Nephron (organoid): ENCODE measurements around the gene FILIP1L.

Experiments
- H3K27ac Mint-ChIP-seq, 3 experiments: 2 replicates each; pipeline ENCODE4 v1.8.0; 2020; ENCODE audit warnings: mixed read lengths in 3 of 3, mild to moderate bottlenecking in 2 of 3, moderate library complexity in 1 of 3
- H3K27me3 Mint-ChIP-seq: 2 replicates; pipeline ENCODE4 v1.8.0; 2021; ENCODE audit warnings: low read depth, mild to moderate bottlenecking, moderate library complexity, mixed read lengths
- H3K36me3 Mint-ChIP-seq: 2 replicates; pipeline ENCODE4 v1.8.0; 2020; ENCODE audit warnings: low read depth, mixed read lengths
- H3K4me1 Mint-ChIP-seq: 2 replicates; pipeline ENCODE4 v1.8.0; 2020; ENCODE audit warnings: mixed read lengths
- H3K4me3 Mint-ChIP-seq, 3 experiments: 2 replicates each; pipeline ENCODE4 v1.8.0; 2020; ENCODE audit warnings: mild to moderate bottlenecking in 3 of 3, mixed read lengths in 3 of 3, moderate library complexity in 2 of 3
- H3K9me3 Mint-ChIP-seq: 2 replicates; pipeline ENCODE4 v1.8.0; 2020; ENCODE audit warnings: mixed read lengths
- TF ChIP-seq, protein P1 (sequence below), 3 experiments: fragments of 200-600 bp; sonication (generic); IDR thresholded peaks; one replicate each; pipeline ENCODE4 v1.5.0; 2021; ENCODE audit warnings: antibody characterized with exemption in 3 of 3; ENCODE audit not compliant: unreplicated experiment in 3 of 3

The FILIP1L gene

DNA sequence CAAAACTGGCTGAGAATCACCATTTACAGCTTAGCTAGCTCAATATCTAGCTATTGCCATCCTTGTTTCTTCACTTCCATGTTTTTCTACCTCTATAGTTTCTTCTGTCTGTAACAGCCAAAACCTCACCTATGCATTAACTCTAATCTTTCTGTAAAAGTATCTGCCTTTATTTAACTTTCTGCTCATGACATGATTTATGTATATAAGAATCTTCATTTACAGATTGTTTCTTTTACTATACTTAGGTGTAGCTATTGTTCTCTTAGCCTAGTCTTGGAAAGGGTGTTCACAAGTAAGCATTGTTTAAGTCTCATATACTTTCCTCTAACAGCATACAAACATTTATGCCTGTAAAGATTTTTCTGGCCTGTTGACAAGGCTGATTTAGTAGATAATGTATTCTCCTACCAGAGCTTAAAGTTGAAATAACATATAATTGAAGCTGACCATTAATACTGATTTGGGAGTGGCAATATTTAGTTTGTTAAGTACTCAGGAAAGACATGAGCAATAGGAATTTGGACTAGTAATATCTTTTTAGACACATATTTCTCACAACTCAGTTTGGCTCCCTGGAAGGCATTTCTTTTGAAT is 9.4 kb downstream of the FILIP1L start:
- H3K36me3 Mint-ChIP-seq: no peaks in the 10 kb centered on the region
- peaks cover 63% of the 10 kb centered on the region for H3K4me1 Mint-ChIP-seq
- H3K27me3 Mint-ChIP-seq: no peaks in the 10 kb centered on the region
- peak overlapping the region; percentile 60 to 85 (median 67) for H3K27ac Mint-ChIP-seq
- no peak overlapping the region for H3K4me3 Mint-ChIP-seq
- TF ChIP-seq, protein P1, sequence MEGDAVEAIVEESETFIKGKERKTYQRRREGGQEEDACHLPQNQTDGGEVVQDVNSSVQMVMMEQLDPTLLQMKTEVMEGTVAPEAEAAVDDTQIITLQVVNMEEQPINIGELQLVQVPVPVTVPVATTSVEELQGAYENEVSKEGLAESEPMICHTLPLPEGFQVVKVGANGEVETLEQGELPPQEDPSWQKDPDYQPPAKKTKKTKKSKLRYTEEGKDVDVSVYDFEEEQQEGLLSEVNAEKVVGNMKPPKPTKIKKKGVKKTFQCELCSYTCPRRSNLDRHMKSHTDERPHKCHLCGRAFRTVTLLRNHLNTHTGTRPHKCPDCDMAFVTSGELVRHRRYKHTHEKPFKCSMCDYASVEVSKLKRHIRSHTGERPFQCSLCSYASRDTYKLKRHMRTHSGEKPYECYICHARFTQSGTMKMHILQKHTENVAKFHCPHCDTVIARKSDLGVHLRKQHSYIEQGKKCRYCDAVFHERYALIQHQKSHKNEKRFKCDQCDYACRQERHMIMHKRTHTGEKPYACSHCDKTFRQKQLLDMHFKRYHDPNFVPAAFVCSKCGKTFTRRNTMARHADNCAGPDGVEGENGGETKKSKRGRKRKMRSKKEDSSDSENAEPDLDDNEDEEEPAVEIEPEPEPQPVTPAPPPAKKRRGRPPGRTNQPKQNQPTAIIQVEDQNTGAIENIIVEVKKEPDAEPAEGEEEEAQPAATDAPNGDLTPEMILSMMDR (IDR thresholded peaks at IDR 0.05; ENCODE audit: unreplicated experiment in 3 of 3): no peak
- no peaks in the 10 kb centered on the region for H3K9me3 Mint-ChIP-seq

DNA sequence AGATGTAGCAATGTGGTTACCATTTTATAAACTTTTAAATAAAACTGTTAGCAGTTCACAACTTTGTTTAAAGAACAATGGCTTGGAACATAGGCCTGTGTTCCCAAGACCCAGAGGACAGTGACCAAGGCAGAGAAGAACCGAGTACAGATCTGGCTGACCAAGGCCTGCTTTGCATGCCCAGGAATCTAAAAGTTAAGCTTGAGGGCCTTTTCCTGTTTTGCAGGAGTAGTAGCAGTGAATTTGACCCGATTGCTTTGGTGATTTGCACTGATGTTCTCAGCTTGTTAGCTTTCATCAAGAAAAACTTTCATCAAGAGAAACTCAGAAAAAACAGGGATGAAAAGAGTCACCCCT is 9.9 kb downstream of the FILIP1L start:
- peak overlapping the region; percentile 60 to 85 (median 67) for H3K27ac Mint-ChIP-seq
- H3K4me1 Mint-ChIP-seq: peaks cover 62% of the 10 kb centered on the region
- TF ChIP-seq, protein P1 (IDR thresholded peaks at IDR 0.05; ENCODE audit: unreplicated experiment in 3 of 3): no peak
- H3K27me3 Mint-ChIP-seq: no peaks in the 10 kb centered on the region
- no peak overlapping the region for H3K4me3 Mint-ChIP-seq
- no peaks in the 10 kb centered on the region for H3K36me3 Mint-ChIP-seq
- H3K9me3 Mint-ChIP-seq: no peaks in the 10 kb centered on the region

DNA sequence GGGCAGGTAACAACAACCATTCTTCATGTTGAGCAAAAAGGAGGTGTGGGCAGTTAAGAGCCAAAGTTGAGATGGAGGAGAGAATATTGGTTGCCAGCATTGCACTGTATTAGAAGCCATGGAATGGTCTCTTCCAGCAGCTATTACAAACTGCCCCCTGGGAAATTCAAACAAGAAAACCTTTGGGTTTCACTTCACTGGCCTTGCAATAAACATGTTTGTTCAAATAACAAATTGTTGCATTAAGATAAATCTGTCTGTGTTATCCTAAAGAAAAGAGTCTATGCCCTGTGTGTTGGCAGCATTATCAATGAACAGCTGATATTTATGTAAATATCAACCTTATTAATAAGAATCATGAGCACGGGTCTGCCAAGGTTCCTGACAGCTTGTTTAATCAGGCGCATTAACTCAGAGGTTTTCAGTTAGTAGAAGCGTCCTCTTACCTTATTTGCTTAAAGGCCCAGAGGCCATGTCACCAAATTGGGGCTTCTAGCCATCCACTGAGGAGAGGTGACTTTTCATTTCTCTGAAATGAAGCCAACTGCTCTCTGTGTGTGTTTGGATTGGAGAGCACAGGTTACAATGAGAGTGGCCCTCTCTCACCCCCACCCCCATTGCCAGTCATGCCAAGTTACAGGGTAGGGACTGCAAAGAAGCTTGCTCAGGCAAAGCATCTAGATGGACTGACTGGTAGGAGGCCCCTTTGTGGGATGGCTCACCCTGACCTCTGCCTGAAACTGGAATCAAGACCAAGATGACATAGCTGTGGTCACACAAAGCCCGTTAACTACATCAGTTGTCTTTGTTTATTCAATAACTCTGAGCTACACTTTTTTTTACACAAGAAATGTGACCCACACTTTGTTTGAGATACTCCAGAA is 10.5 kb downstream of the FILIP1L start:
- no peaks in the 10 kb centered on the region for H3K36me3 Mint-ChIP-seq
- peak overlapping the region; percentile 60 to 85 (median 67) for H3K27ac Mint-ChIP-seq
- peaks cover 56% of the 10 kb centered on the region for H3K4me1 Mint-ChIP-seq
- no peaks in the 10 kb centered on the region for H3K9me3 Mint-ChIP-seq
- no peak overlapping the region for H3K4me3 Mint-ChIP-seq
- H3K27me3 Mint-ChIP-seq: no peaks in the 10 kb centered on the region
- TF ChIP-seq, protein P1 (IDR thresholded peaks at IDR 0.05; ENCODE audit: unreplicated experiment in 3 of 3): no peak

DNA sequence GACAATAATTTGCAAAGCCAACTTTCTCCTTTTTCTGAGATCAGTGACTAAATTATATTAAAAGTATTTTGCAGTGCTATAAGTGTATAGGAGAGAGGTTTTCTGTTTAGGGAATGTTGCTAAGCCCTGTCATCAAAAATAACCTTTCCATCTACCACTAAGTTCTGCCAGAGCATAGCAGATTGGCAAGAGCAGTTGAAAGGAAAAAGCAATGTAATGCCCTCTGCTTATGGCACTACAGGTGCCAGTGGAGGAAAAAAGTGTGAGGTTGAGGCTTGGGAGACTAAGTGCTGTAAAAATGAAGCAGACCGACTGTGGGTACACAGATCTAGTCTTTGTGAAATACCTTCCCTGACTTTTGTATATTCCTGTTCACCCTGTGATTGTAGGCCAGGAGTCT is 11.5 kb downstream of the FILIP1L start:
- Mint-ChIP-seq H3K27me3 (no peaks in the 10 kb centered on the region), H3K9me3 (no peaks in the 10 kb centered on the region), H3K36me3 (no peaks in the 10 kb centered on the region), H3K4me1 (peaks cover 55% of the 10 kb centered on the region), H3K4me3 (no peak overlapping the region), H3K27ac (peak overlapping the region; percentile 60 to 85 (median 67))
- TF ChIP-seq, protein P1 (IDR thresholded peaks at IDR 0.05; ENCODE audit: unreplicated experiment in 3 of 3): no peak

DNA sequence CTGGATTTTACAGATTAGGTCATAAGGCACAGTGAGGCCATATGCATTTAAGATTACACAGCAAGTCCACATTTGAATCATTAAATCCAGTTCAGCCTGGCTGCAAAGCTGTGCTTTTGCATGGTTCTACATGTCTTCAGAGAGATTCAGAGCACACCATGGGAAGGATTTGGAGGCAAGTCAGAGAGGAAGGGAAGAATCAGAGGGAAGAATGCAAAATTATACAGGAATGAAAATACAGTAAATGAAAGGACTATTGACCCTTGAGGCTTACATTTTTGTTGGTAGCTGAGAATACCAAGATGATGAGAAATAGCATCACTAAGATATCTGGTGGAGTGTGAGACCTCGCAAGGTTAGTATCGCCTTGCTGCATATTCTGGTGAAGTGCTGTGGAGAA is 13.9 kb downstream of the FILIP1L start:
- H3K27ac Mint-ChIP-seq: peak overlapping the region in 1 of 3 experiments; percentile 28
- no peaks in the 10 kb centered on the region for H3K27me3 Mint-ChIP-seq
- no peaks in the 10 kb centered on the region for H3K9me3 Mint-ChIP-seq
- TF ChIP-seq, protein P1 (IDR thresholded peaks at IDR 0.05; ENCODE audit: unreplicated experiment in 3 of 3): no peak
- peaks cover 39% of the 10 kb centered on the region for H3K4me1 Mint-ChIP-seq
- no peak overlapping the region for H3K4me3 Mint-ChIP-seq
- no peaks in the 10 kb centered on the region for H3K36me3 Mint-ChIP-seq
